GM13977 (cell line): ENCODE measurements around the gene RAPGEF2.
"Not testable (repeated sequence)": the region's sequence is repeated elsewhere in the genome, so short reads cannot be mapped to it uniquely, and the experiment has no call there.

Experiments used
- DNase-seq: peaks from one replicate; pipeline ENCODE4 v3.0.0; 2012; ENCODE audit warnings: low spot score
- in situ Hi-C: fragments of 300-500 bp; cut with MboI; formaldehyde crosslinking; loops from one replicate; pipeline ENCODE4 v1.12.0; 2022; ENCODE audit warnings: low sequenced_read_pairs, low pct_unique_long_range_greater_than_20kb, mixed read lengths, inconsistent platforms; ENCODE audit not compliant: unreplicated experiment
- TF ChIP-seq, protein P1 (sequence below): IDR thresholded peaks from 2 replicates; pipeline ENCODE4 v1.5.1; 2012; ENCODE audit warnings: mild to moderate bottlenecking, control low read depth; ENCODE audit not compliant: insufficient read depth; ENCODE audit errors: extremely low read depth, missing control alignments

Gene RAPGEF2

DNA sequence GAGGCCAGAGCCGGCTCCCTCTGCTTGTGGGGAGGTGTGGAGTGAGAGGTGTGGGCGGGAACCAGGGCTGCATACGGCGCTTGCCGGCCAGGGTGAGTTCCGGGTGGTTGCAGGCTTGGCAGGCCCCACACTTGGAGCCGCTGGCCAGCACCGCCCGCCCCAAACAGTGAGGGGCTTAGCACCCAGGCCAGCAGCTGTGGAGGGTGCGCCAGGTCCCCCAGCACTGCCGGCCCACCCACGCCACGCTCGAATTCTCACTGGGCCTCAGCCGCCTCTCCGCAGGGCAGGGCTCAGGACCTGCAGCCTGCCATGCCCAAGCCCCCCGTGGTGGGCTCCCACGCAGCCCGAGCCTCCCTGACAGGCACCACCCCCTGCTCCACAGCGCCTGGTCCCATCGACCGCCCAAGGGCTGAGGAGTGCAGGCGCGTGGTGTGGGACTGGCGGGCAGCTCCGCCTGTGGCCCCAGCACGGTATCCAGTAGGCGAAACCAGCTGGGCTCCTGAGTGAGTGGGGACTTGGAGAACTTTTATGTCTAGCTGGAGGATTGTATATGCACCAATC, 275.3 kb downstream of the RAPGEF2 start:
- TF ChIP-seq, protein P1, sequence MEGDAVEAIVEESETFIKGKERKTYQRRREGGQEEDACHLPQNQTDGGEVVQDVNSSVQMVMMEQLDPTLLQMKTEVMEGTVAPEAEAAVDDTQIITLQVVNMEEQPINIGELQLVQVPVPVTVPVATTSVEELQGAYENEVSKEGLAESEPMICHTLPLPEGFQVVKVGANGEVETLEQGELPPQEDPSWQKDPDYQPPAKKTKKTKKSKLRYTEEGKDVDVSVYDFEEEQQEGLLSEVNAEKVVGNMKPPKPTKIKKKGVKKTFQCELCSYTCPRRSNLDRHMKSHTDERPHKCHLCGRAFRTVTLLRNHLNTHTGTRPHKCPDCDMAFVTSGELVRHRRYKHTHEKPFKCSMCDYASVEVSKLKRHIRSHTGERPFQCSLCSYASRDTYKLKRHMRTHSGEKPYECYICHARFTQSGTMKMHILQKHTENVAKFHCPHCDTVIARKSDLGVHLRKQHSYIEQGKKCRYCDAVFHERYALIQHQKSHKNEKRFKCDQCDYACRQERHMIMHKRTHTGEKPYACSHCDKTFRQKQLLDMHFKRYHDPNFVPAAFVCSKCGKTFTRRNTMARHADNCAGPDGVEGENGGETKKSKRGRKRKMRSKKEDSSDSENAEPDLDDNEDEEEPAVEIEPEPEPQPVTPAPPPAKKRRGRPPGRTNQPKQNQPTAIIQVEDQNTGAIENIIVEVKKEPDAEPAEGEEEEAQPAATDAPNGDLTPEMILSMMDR: no peak
- in situ Hi-C loops: no loop called here
- DNase-seq: no peak

DNA sequence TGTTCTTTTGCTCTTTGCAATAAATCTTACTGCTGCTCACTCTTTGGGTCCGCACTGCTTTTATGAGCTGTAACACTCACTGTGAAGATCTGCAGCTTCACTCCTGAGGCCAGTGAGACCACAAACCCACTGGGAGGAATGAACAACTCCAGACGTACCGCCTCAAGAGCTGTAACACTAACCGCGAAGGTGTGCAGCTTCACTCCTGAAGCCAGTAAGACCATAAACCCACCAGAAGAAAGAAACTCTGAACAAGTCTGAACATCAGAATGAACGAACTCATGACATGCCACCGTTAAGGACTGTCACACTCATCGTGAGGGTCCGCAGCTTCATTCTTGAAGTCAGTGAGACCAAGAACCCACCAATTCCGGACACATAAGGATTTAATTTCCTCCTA, 276.2 kb downstream of the RAPGEF2 start:
- DNase-seq, in situ Hi-C loops: not testable (repeated sequence)

DNA sequence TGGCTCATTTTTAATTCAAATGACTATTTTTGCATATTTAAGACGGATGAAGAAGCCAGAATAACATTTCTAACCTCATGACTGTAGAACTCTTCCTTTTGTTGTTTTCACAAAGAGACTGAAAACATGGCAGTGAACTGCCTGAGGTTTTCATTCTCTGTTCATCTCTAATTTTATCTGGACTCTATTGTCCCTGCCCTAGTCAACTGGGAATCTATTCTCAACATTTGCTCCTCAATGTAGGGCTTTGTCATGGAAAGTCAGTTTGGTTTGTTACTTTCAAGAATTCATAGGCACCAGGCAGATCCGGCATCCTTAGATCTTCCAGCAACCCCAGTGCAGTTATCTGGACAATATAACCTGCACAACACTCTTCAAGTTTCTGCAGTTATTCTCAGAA, 277.0 kb downstream of the RAPGEF2 start:
- TF ChIP-seq, protein P1: no peak
- in situ Hi-C loops: no loop called here
- no peak for DNase-seq

- TF ChIP-seq, protein P1: no peak
- no peak for DNase-seq
- in situ Hi-C loops: no loop called here
These were observed 280.1 kb downstream of the RAPGEF2 start for GRCh38 chr4:159382856-159383561.

GRCh38 chr4:159383562-159383931, 280.7 kb downstream of the RAPGEF2 start:
- no peak for DNase-seq
- TF ChIP-seq, protein P1: no peak
- in situ Hi-C loops: no loop called here

DNA sequence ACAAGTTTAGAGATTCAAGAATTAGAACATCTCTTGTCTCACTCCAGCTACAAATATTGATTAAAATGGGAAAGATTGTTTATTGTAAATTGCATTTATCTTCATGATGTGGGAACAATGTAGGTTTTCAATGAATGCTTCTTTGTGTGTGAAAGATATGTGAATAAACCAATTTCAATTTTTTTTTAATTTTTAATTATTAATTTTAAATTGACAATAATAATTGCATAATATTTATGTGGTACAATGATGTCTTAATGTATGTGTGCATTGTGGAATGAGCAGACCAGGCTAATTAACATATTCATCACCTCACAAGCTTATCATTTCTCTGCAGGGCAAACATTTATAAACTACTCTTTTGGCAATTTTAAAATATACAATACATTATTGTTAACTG, 281.1 kb downstream of the RAPGEF2 start:
- TF ChIP-seq, protein P1: no peak
- DNase-seq: no peak
- in situ Hi-C loops: no loop called here

- DNase-seq: no peak
- in situ Hi-C loops: no loop called here
- TF ChIP-seq, protein P1: no peak
These were observed 281.8 kb downstream of the RAPGEF2 start for GRCh38 chr4:159384632-159385031.
